SH-SY5Y (cell line): Measurements from ENCODE around the gene SYAP1.

ENCODE experiments used
- GATA2 ChIP-seq: IDR thresholded peaks from 2 replicates; pipeline ENCODE4 v1.6.1; 2011; ENCODE audit warnings: mild to moderate bottlenecking, low read depth, low read length
- GATA3 ChIP-seq: IDR thresholded peaks from 2 replicates; pipeline ENCODE4 v1.6.1; 2011; ENCODE audit warnings: low read depth, mild to moderate bottlenecking, low read length, moderate library complexity

The SYAP1 gene

GRCh38 chrX:16786791-16787735, 67.7 kb downstream of the SYAP1 start:
- no peak for TF ChIP-seq GATA2
- no peak for TF ChIP-seq GATA3

DNA sequence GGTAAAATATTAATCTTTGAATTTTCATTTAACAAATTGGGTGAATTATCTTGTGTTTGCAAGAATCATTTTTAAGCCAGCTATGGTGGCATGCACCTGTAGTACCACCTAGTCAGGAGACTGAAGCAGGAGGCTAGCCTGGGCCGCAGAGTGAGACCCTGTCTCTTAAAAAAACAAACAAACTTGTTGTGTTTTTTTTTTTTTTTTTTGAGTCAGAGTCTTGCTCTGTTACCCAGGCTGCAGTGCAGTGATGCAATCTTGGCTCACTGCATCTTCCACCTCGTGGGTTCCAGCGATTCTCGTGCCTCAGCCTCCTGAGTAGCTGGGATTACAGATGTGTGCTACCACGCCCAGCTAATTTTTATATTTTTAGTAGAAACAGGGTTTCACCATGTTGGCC, 69.1 kb downstream of the SYAP1 start:
- TF ChIP-seq GATA2 = no peak

DNA sequence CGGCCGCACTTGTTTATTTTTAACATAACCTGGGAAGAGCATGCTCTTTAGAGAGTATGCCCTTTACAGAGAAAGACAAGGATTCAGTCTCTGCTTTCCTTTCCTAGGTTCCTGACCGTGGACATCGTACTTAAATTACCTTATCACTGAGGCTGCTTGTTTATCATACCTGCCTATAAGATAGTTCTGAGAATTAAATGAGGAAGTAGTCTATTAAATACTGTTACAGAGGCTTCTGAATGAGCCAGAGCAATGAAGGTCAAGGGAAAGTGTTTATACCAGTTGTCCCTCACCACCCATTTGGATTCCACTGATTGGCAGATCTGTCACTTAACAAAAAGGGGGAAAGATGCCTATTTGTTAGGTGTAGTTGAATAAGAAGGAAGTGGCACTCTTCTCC, 76.9 kb downstream of the SYAP1 start:
- no peak for TF ChIP-seq GATA3
- TF ChIP-seq GATA2 = no peak

DNA sequence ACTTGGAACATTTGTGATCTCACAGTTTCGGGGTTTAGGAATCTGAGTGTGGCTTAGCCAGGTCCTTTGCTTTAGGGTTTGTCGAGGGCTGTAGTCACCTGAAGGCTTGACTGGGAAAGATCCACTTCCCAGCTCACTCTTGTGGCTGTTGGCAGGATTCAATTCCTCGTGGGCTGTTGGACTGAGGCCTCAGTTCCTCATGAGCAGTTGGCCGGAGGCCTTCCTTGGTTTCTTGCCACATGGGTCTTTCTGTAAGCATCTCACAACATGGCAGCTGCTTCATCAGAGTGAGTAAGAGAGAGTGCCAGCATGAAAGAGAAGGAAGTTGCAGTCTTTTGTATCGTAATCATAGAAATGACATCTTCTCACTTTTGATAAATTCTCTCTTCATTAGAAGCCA, 77.9 kb downstream of the SYAP1 start:
- TF ChIP-seq GATA3 (no peak), GATA2 (no peak)

- TF ChIP-seq GATA3 (no peak), GATA2 (no peak)
These were observed 78.4 kb downstream of the SYAP1 start for GRCh38 chrX:16797841-16798240.

DNA sequence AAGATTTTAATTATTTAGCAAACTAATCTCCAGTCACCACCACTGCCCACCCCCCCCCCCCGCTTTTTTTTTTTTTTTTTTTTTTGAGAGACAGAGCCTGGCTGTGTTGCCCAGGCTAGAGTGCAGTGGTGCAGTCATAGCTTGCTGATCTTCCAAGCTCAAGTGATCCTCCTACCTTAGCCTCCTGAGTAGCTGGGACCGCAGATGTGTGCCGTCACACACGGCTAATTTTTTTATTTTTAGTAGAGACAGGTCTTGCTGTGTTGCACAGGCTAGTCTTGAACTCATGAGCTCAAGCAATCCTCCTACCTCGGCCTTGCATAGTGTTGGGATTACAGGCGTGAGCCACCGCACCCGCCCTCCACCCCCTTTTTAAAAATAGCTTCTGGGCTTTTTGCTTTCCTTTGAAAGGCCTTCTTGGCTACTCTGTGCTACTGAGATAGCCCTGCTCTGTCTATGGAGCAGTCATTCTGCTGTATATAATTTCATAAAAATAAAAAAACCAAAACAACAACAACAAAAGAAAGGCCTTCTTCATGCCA, 85.6 kb downstream of the SYAP1 start:
- TF ChIP-seq GATA3 (no peak), GATA2 (no peak)

DNA sequence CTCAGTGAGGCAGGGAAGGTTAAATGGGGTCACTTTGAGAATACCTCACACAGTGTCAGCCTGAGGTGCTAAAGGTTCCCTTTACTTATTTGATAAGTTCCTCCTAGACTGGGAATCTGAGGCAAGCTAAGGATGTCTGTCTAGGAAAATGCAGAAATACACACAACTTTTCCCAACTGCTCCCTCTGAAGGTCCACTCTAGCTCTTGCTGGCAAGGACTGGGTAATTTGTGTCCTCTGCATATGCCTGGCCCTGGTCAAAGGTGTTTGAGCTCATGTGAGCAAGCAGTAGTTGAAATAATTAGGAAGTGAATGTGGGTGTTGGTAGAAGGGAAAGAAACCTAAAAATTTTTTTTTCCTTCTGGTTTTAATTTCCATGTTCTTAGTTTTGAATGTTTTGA, 88.1 kb downstream of the SYAP1 start:
- no peak for TF ChIP-seq GATA3
- TF ChIP-seq GATA2 = no peak

GRCh38 chrX:16807976-16808542, 88.6 kb downstream of the SYAP1 start:
- TF ChIP-seq GATA2 = no peak
- TF ChIP-seq GATA3 = no peak

DNA sequence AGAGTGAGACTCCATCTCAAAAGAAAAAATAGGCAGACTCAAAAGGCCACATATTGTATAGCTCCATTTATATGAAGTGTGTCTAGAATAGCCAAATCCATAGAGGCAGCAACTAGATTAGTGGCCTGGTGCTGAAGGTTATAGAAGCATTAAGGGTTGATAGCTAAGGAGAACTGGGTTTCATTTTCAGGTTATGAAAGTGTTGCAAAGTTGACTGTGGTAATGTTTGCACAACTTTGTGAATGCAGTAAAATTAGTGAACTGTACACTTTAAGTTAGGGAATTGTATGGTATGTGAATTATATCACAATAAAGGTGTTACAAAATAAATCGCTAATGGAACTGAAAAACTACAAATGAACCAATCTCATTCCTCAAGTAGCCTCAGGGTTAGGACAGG, 95.2 kb downstream of the SYAP1 start:
- TF ChIP-seq GATA2 (no peak), GATA3 (no peak)
